ENCODE measurements around the gene EIF4E. TPM values are rescaled to one million over a fixed set of nuclear protein-coding genes. Genes with fewer than 3 reads are reported as not detected.
"Not testable (repeated sequence)": the region's sequence is repeated elsewhere in the genome, so short reads cannot be mapped to it uniquely, and the experiment has no call there.

The EIF4E gene
- total RNA-seq, 1 donor from 2014 or later, result 57.5 TPM

DNA sequence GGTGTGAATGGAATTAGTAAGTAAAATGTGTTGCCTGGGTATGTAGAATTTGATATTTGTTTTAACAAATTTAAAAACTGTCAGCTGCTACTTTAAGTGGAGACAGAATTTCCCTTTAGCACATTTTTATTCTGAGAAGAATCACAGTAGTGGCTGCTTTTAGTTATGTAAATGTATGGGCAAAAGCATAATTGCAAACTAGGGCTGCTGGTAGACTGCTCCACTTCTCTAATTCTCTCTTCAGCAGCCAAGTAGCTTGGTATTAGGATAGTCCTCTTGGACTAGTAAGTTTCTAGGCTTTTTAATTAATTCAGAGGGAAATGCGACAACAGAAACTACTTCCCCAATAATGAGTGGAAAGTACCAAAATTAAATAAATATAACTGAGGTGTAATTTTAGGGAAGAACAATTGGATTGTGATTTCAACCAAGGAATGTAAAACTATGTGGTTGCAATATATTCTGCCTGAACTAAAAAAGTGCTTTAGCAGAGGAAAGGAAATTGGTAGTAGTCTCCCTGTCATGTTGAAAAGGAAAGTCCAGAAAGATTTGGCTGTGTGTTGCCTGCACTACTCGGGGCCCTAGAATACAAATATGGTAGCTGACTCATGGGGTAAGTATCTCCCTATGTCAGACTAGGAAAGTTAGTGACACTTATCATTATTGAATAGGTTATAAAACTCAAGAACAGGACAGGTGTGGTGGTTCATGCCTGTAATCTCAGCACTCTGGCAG, 9.2 kb upstream of the EIF4E start:
- no peak for DNase-seq (ENCODE audit: low spot score)
- intact Hi-C loops (cut with DNase I), result no loop called here

DNA sequence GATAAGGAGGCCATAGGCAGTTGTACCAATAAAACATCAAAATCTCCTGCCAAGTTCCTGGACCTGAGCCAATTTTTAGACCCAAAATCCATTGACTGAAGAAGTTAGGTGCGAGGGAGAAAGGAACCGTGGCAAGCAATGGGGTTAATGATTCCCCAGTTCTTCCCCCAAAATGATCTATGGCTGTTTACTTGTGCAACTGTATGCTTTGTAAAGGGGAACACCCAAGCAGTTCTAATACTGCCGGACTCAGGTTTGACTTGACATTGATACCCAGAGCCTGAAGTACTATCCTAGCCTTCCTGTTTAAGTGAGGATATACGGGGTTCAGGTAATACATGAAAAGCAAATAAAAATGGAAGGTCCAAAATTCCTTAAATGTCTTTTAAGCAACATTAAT, 6.7 kb upstream of the EIF4E start:
- DNase-seq (ENCODE audit: low spot score), result no peak
- intact Hi-C loops (cut with DNase I), result no loop called here

DNA sequence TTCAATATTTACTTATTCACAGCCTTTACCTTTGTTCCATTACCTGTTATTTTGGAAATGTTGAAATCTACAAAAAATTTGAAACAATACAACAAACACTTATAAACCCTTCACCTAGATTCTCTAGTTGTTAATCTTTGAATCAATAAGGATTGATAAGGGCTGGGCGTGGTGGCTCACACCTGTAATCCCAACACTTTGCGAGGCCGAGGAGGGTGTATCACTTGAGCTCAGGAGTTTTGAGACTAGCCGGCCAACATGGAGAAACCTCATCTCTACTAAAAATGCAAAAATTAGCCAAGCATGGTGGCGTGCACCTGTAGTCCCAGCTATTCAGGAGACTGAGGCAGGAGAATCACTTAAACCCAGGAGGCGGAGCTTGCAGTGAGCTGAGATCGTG, 5.9 kb upstream of the EIF4E start:
- intact Hi-C loops (cut with DNase I), result not testable (repeated sequence)

DNA sequence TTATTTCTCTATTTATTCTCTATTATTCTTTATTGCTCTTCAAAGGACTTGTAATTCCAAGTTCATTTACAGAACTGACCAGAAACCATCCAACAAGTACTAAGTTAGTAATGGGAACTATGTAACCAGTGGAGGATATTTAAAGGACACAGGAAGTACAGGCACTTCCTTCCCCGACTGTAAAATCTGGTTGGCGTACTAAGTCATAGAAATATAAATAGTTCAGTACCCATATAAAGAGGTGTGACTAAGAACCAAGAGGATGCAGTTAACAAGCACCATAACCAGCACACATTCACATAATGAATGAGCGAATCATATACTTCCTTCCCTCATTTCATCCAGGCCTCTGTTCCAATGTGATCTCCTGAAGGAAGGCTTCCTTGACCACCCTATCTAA, 3.6 kb upstream of the EIF4E start:
- intact Hi-C loops (cut with DNase I), result no loop called here
- DNase-seq (ENCODE audit: low spot score), result no peak

More for the DNA sequence above, 5.9 kb upstream of the EIF4E start:
- not testable (repeated sequence) for DNase-seq (ENCODE audit: low spot score)

DNA sequence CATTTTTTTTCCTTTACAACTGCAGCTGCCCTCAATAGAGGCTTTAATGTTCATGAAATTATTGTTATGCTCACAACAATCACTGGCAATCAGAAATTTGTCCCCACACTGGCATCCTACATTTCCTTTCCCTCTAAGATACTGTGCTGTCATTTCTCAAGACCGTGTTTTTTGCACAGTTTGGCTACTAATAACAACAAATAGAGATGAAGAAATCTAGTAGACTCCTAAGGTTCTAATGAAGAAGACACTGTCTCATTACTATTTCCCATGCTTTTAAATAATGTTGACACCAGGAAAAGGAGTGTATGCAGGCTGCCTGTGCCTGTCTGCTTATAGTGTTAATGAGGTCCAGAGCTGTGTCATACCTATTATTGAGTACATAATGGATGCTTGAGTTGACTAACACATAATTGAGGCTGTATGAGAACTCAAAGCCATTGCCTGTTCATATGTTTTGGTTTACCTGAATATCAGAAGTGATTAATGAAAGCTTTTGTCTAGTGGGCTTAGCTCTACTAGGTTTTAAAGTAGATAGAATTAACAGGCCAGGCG, 1.5 kb upstream of the EIF4E start:
- intact Hi-C loops (cut with DNase I), result no loop called here
- no peak for DNase-seq (ENCODE audit: low spot score)

DNA sequence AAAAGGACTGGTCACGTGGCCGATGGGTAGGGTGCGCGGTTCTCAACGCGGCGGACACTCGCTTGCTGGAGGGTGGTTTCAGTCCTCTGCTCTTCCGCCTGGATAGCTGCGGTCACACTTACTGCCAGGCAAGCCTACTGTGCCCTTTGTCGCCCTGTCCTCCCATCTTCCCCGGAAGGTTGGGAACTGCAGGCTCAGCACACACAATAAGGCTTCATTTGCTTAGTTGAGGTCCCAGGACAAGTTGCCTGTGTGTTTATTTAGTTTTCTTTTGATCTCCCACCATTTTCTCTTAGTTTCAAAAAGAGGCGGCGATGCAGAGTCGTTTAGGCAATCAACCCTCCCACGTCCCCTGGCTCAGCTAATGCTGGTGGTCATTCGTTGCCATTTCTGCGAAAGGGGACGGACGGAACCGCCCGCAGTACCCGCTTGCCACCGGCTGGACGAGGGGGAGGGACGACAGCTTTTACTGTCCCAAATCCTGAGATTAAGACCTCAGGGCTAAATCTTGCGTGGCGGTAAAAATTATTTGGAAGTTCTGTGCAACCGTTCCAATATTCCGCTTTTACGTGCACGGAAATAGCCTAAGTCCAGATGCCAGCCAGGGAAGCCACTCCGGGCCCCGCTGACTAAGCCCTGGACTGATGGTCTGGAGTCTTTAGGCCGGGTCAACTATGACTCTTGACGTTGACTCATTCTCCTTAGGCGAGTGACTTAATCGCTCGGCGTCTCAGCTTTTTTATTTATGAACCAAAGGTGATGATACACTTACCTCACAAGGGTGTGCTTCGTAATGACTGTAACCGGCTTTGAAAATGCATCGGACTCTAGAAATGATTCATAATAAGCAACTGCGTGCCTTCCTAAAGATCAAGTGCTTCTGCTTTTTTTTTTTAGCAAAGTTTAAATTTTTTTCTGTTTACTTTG, 671 bp upstream of the EIF4E start:
- DNase-seq (ENCODE audit: low spot score), result peak; percentile 77
- intact Hi-C loops (cut with DNase I), result loop anchor here (1.0 to 5.0 kb wide), 5 partner anchors 65 to 669 kb away; partner anchors contain the start of genes METAP1, RAP1GDS1 and TSPAN5

DNA sequence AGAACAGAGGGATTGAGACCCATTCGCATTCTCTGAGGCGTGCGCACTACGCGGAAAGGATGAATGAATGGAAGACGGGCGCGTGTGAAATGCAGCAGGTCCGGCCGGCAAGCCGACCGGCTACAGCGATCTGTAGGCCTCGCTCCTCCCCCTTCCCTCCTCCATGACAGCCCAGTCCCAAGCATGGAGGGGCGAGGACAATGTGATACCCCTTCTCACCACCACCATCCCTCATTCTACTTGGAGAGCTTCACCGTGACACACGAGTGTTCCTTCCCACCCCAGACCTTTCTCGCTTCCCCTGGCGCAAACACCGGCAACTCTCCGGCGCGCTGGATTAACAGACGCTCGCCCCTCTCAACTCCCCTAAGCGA, 815 bp downstream of the EIF4E start:
- intact Hi-C loops (cut with DNase I), result loop anchor here (1.0 to 5.0 kb wide), 5 partner anchors 67 to 667 kb away; partner anchors contain the start of genes METAP1, RAP1GDS1 and TSPAN5
- peak; percentile 76 for DNase-seq (ENCODE audit: low spot score)

DNA sequence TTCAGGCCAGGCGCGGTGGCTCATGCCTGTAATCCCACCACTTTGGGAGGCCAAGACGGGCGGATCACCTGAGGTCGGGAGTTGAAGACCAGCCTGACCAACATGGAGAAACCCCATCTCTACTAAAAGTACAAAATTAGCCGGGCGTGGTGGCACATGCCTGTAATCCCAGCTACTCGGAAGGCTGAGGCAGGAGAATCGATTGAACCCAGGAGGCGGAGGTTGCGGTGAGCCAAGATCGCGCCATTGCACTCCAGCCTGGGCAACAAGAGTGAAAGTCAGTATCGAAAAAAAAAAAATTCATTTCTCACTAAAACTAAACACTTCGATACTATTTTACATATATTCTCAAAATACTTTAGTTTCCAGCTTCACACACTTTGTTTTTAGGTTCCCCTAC, 2.7 kb downstream of the EIF4E start:
- not testable (repeated sequence) for DNase-seq (ENCODE audit: low spot score)
- intact Hi-C loops (cut with DNase I), result loop anchor here (5.0 kb wide), 1 partner anchor 131 kb away; no protein-coding TSS in a partner anchor

DNA sequence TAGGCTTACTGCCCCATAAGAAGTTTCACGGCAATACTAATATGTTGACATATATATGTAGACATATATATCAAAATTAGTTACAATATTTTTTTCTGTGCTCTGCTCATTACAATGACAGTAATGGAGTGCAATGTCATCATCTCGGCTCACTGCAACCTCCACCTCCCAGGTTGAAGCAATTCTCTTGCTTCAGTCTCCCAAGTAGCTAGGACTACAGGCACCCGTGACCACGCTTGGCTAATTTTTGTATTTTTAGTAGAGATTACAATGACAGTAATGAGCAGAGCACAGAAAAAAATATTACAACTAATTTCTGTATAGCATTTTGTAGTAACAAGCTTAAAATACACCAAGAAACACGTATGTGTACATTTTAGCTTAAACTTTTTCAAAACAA, 7.6 kb downstream of the EIF4E start:
- intact Hi-C loops (cut with DNase I), result no loop called here
- DNase-seq (ENCODE audit: low spot score), result no peak

DNA sequence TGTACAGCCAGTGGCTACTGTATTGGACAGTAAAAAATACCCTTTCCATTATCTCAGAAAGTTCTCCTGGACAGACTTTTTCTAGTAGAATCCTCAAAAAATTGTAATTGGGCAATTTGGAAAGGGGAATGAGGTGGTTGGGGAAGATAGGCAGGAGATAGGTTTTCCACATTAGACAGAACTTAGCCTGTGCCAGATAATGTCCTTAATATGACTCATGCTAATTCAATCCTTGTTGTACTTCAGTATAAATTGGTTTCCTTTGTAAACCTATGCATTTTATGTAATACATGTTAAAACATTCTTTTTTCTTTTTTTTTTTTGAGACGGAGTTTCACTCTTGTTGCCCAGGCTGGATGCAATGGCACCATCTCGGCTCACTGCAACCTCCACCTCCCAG, 8.9 kb downstream of the EIF4E start:
- intact Hi-C loops (cut with DNase I), result no loop called here
- no peak for DNase-seq (ENCODE audit: low spot score)

DNA sequence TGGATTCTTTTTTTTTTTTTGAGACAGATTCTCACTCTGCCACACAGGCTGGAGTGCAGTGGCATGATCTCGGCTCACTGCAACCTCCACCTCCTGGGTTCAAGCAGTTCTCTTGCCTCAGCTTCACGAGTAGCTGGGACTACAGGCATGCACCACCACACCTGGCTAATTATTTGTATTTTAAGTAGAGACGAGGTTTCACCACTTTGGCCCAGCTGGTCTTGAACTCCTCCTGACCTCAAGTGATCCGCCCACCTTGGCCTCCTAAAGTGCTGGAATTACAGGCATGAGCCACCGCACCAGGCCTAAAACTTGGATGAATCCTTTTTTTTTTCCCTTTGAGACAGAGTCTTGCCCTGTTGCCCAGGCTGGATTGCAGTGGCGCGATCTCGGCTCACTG, 18.2 kb downstream of the EIF4E start:
- intact Hi-C loops (cut with DNase I); DNase-seq (ENCODE audit: low spot score): not testable (repeated sequence)

DNA sequence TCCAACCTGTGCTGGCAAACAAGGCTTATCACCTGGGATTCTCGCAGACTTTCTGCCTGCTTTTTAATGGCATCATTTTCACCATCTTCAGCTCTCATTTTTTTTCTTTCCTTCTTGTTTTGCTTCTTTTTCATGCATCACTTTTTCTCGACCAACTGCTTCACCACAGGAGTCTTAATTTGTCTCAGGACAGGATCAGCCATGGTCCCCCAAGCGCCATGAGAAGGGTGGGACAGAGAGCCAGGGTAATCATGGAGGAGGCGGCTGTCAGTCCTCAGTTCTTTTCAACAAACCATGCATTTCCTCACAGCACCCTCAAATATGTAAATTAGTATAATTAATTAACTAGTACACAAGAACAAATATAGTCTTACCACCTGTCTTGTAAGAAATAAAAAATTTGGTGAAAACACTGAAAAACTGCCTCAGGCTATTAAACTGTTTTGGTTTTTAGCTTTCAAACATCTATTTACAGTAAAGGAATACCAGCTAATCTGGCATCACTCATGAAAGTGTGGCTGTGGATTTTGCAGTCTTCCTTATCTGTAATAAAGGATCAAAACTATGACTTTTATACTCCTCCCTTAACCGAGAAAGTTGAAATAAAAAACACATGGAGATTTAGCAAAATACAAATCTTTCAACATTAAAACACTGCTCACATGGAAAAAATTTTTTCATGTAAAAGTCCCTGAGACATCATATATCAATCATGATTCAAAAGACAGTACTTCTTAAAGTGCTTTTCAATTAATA, 19.1 kb downstream of the EIF4E start:
- no peak for DNase-seq (ENCODE audit: low spot score)
- intact Hi-C loops (cut with DNase I), result no loop called here

DNA sequence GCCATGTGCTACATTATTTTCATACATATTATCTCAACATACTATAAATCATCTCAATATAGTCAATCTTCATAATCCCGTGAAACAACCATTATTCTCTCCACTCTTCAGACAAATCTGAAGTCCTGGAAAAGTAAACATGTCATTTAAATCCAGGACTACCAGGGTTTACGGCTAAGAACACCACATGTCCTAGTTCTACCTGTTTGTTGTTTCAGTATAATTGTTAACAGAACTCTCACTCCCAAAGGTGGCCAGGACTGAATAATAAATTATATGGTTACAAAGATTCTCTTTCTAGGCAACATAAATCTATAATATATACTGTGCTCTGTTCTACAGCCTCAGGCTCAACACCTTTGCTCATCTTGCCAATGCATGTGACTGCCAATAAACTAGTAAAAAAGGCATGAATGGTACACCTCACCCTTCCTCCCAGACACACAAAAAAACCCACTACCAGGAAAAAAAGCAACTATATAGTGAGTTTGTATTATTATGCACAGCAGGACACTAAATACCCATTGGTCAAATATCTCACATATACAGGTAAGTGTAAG, 20.1 kb downstream of the EIF4E start:
- intact Hi-C loops (cut with DNase I), result no loop called here
- no peak for DNase-seq (ENCODE audit: low spot score)

DNA sequence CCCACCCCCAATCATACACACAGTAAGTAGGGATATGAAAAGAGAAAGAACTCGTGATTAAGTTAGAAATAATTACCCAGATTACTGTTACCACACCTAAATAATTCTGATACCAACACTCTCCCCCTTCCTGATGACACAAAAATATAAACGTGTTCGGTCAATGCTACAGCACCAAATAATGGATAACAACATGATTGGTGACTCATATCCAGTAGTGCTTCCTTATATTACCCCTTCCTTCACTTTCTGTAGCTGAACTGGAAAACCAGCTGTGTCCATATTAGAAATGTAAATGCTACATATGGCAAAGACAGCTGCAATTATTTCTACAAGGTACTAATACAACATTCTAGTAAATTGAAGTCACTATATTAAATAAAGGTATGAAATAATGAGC, 20.8 kb downstream of the EIF4E start:
- intact Hi-C loops (cut with DNase I), result no loop called here
- DNase-seq (ENCODE audit: low spot score), result no peak

DNA sequence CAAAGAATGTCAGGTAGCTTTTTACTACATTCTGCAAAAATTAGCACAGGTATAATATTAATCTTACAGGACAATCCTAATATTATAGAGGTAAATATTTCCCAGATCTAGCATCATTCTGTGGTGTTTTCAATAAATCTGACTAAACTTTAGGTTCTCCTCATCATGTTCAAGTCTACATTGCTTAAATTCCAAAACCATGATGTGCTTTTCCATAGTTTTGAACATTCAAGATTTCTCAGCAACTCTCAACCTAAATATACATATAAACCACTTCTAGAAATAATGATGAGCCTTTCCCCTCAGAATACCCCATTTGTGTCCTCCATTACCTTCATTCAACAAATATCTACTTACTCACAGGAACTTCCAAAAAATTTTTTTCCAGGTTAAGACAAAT, 23.1 kb downstream of the EIF4E start:
- DNase-seq (ENCODE audit: low spot score), result no peak
- intact Hi-C loops (cut with DNase I), result no loop called here

DNA sequence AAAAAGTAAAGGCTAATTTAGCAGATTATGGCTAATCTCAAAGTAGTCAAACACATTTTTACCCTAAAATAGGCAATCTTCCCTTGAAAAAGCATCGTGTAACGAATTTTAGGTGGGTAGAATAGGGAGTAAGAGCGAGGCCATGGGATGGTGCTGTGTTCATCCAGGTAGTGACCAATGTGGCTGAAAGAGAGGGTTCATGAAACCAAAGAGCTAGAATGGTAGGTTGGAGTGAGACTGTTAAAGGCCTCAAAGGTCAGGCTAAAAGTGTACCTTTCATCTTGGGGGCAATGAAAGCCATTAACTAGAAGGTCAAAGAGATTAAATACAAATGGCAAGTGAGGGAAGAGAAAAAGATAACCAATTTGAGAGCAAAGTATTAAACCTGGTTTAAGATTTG, 23.6 kb downstream of the EIF4E start:
- intact Hi-C loops (cut with DNase I), result no loop called here
- DNase-seq (ENCODE audit: low spot score), result no peak

DNA sequence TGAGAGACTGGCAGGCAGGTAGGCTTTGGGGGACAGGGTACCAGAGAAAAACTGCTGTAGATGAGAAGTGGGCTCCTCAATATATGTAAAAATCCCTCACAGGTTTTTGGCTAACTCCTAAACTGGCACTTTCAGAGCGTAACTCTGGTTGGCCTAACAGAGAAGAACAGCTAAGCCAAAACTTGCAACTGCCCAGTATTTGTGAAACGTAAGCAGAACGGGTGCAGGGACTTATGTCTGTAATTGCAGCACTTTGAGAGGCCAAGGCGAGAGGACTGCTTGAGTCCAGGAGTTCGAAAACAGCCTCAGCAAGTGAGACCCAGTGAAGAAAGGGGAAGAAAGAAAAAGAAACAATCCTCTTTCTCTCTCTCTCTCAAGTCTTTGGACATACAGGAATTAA, 25.0 kb downstream of the EIF4E start:
- intact Hi-C loops (cut with DNase I), result no loop called here
- no peak for DNase-seq (ENCODE audit: low spot score)

DNA sequence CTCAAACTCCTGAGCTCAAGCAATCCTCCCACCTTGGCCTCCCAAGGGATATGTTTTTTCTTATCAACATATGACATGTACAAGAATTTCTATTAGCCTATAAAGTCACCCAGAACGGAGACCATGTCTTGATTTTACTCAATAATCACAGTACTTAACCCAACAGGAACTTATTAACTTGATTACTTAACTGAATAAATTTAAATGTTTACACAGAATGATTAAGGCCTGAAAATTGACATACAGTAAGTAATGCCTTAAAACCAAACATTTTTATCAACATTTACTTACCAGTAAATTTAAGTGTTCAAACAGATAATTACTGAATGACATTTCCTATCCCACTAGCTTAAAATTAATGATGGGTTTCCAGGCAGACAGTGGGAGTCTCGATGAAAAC, 25.4 kb downstream of the EIF4E start:
- DNase-seq (ENCODE audit: low spot score), result no peak
- intact Hi-C loops (cut with DNase I), result no loop called here

DNA sequence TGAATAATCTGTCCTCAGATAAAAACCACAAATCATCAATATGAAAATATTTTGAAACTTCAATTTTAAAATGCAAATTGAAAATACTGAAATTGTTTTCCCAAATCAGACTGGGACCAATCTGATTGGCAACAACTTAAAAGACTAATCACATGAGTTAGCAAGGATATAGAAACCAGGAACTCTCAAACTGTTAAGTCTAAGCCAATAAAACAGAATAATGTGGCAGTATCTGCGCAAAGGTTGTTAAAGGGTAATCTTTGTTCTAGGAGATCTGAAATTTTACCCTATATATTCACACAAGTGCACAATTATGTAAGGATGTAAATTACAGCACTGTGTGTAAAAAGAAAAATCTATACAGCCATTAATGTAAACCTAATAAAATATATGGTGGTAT, 29.7 kb downstream of the EIF4E start:
- DNase-seq (ENCODE audit: low spot score), result no peak
- intact Hi-C loops (cut with DNase I), result no loop called here
